ENCODE data around the gene ZNF223.

- no peak for TF ChIP-seq CTCF (IDR thresholded peaks at IDR 0.05)
- no peak for TF ChIP-seq POLR2A (IDR thresholded peaks at IDR 0.05)
Measured at GRCh38 chr19:44072543-44073401, 20.9 kb downstream of the ZNF223 start.
